H9 (cell line): ENCODE data around the gene LIPC. TPM values are rescaled to one million over a fixed set of nuclear protein-coding genes. Genes with fewer than 3 reads are reported as not detected.

Source experiments
- DNase-seq: peaks from one replicate; pipeline ENCODE4 v3.0.0-alpha.2; 2017
- H2AFZ ChIP-seq: one replicate; pipeline ENCODE4 v1.6.1; 2013; ENCODE audit warnings: mild to moderate bottlenecking, low read length, control low read depth, moderate library complexity
- H2AK5ac ChIP-seq: 2 replicates; pipeline ENCODE4 v1.6.1; 2013; ENCODE audit warnings: low read length, control low read depth, mixed read lengths; ENCODE audit not compliant: insufficient read length
- H2BK120ac ChIP-seq: one replicate; pipeline ENCODE4 v1.6.1; 2013; ENCODE audit warnings: low read depth, mild to moderate bottlenecking, low read length, control low read depth, inconsistent platforms; ENCODE audit not compliant: poor library complexity, severe bottlenecking
- H2BK12ac ChIP-seq: 2 replicates; pipeline ENCODE4 v1.6.1; 2013; ENCODE audit warnings: low read length, control low read depth, mixed read lengths, low read depth; ENCODE audit not compliant: insufficient read length
- H2BK15ac ChIP-seq: 2 replicates; pipeline ENCODE4 v1.6.1; 2013; ENCODE audit warnings: low read depth, low read length, control low read depth
- H2BK20ac ChIP-seq: one replicate; pipeline ENCODE4 v1.6.1; 2013; ENCODE audit warnings: low read depth, mild to moderate bottlenecking, low read length, control low read depth, inconsistent platforms; ENCODE audit not compliant: poor library complexity, severe bottlenecking
- H2BK5ac ChIP-seq: 2 replicates; pipeline ENCODE4 v1.6.1; 2013; ENCODE audit warnings: low read length, control low read depth, mixed read lengths; ENCODE audit not compliant: insufficient read length
- H3K14ac ChIP-seq: 2 replicates; pipeline ENCODE4 v1.6.1; 2013; ENCODE audit warnings: low read length, control low read depth; ENCODE audit not compliant: insufficient read depth
- H3K18ac ChIP-seq: 2 replicates; pipeline ENCODE4 v1.6.1; 2013; ENCODE audit warnings: low read depth, mild to moderate bottlenecking, mixed read lengths, low read length, control low read depth; ENCODE audit not compliant: insufficient read length
- H3K23ac ChIP-seq: 2 replicates; pipeline ENCODE4 v1.6.1; 2013; ENCODE audit warnings: low read length, control low read depth, mixed read lengths, low read depth; ENCODE audit not compliant: insufficient read length
- H3K23me2 ChIP-seq: 2 replicates; pipeline ENCODE4 v1.6.1; 2013; ENCODE audit warnings: low read depth, mild to moderate bottlenecking, mixed read lengths, low read length, control low read depth; ENCODE audit not compliant: insufficient read length, poor library complexity, severe bottlenecking
- H3K27ac ChIP-seq: 2 replicates; pipeline ENCODE4 v1.5.1; 2013; ENCODE audit warnings: low read length, control low read depth, mixed read lengths, low read depth; ENCODE audit not compliant: insufficient read length
- H3K27me3 ChIP-seq: 2 replicates; pipeline ENCODE4 v1.6.1; 2013; ENCODE audit warnings: low read length, control low read depth, inconsistent platforms; ENCODE audit not compliant: insufficient read depth
- H3K4ac ChIP-seq: 2 replicates; pipeline ENCODE4 v1.6.1; 2013; ENCODE audit warnings: low read depth, mild to moderate bottlenecking, control low read depth, inconsistent platforms, low read length, moderate library complexity
- H3K4me1 ChIP-seq: 2 replicates; pipeline ENCODE4 v1.6.1; 2013; ENCODE audit warnings: low read length, control low read depth, inconsistent platforms; ENCODE audit not compliant: insufficient read depth
- H3K4me2 ChIP-seq: 2 replicates; pipeline ENCODE4 v1.6.1; 2013; ENCODE audit warnings: low read length, control low read depth, mixed read lengths; ENCODE audit not compliant: insufficient read length, insufficient read depth
- H3K56ac ChIP-seq: 2 replicates; pipeline ENCODE4 v1.6.1; 2013; ENCODE audit warnings: low read depth, mild to moderate bottlenecking, mixed read lengths, low read length, control low read depth; ENCODE audit not compliant: insufficient read length
- H3K79me1 ChIP-seq: 2 replicates; pipeline ENCODE4 v1.6.1; 2013; ENCODE audit warnings: low read depth, mild to moderate bottlenecking, moderate library complexity, low read length, control low read depth, inconsistent platforms; ENCODE audit not compliant: insufficient read depth, poor library complexity, severe bottlenecking
- H3K79me2 ChIP-seq: 2 replicates; pipeline ENCODE4 v1.6.1; 2013; ENCODE audit warnings: low read length, control low read depth, inconsistent platforms; ENCODE audit not compliant: insufficient read depth
- H3K9ac ChIP-seq: 2 replicates; pipeline ENCODE4 v1.6.1; 2013; ENCODE audit warnings: low read length, control low read depth, mixed read lengths; ENCODE audit not compliant: insufficient read length; ENCODE audit errors: extremely low read depth
- H3K9me3 ChIP-seq: one replicate; pipeline ENCODE4 v1.6.1; 2013; ENCODE audit warnings: low read depth, low read length, inconsistent platforms; ENCODE audit not compliant: control insufficient read depth
- H3T11ph ChIP-seq: one replicate; pipeline ENCODE4 v1.6.1; 2013; ENCODE audit warnings: mild to moderate bottlenecking, low read length, control low read depth, inconsistent platforms
- H4K20me1 ChIP-seq: one replicate; pipeline ENCODE4 v1.6.1; 2013; ENCODE audit not compliant: control insufficient read depth, insufficient read length, insufficient read depth
- H4K5ac ChIP-seq: 2 replicates; pipeline ENCODE4 v1.6.1; 2013; ENCODE audit warnings: low read depth, mild to moderate bottlenecking, mixed read lengths, low read length, control low read depth; ENCODE audit not compliant: insufficient read length
- H4K8ac ChIP-seq: replicated peaks from 2 replicates; pipeline ENCODE4 v1.6.1; 2013; ENCODE audit warnings: low read length, control low read depth, mixed read lengths, low read depth; ENCODE audit not compliant: insufficient read length
- H4K91ac ChIP-seq: 2 replicates; pipeline ENCODE4 v1.6.1; 2013; ENCODE audit warnings: low read depth, mild to moderate bottlenecking, moderate library complexity, mixed read lengths, low read length, control low read depth; ENCODE audit not compliant: insufficient read length
- H3K27ac Mint-ChIP-seq, 3 experiments: 2 replicates in 2 of 3; 3 replicates in 1 of 3; pipeline ENCODE4 v1.8.0; 2020 to 2021; ENCODE audit warnings: mixed read lengths in 3 of 3, mild to moderate bottlenecking in 1 of 3, moderate library complexity in 1 of 3
- H3K27me3 Mint-ChIP-seq: 2 replicates; pipeline ENCODE4 v1.8.0; 2021; ENCODE audit warnings: low read depth, mild to moderate bottlenecking, moderate library complexity, mixed read lengths
- H3K36me3 Mint-ChIP-seq, 3 experiments: 2 replicates in 2 of 3; 3 replicates in 1 of 3; pipeline ENCODE4 v1.8.0; 2020 to 2021; ENCODE audit warnings: low read depth in 3 of 3, mixed read lengths in 3 of 3; ENCODE audit not compliant: insufficient read depth in 1 of 3
- H3K4me1 Mint-ChIP-seq, 2 experiments: 2 replicates each; pipeline ENCODE4 v1.8.0; 2020; ENCODE audit warnings: mixed read lengths in 2 of 2
- H3K4me3 Mint-ChIP-seq, 2 experiments: 2 replicates in 1 of 2; 3 replicates in 1 of 2; pipeline ENCODE4 v1.8.0; 2020 to 2021; ENCODE audit warnings: mild to moderate bottlenecking in 2 of 2, mixed read lengths in 2 of 2, moderate library complexity in 1 of 2
- H3K9me3 Mint-ChIP-seq, 2 experiments: 2 replicates in 1 of 2; 3 replicates in 1 of 2; pipeline ENCODE4 v1.8.0; 2020; ENCODE audit warnings: mild to moderate bottlenecking in 2 of 2, mixed read lengths in 2 of 2, moderate library complexity in 1 of 2
- CTCF ChIP-seq: fragments of 200-600 bp; sonication (generic); conservative IDR thresholded peaks from 3 replicates; pipeline ENCODE4 v1.8.0; 2021; ENCODE audit warnings: antibody characterized with exemption, mild to moderate bottlenecking
- WGBS: extraction: QIAGEN DNeasy Blood & Tissue Kit; methylation state at CpG from one replicate; pipeline ENCODE4 v1.1.7; 2013; ENCODE audit warnings: missing lambda C conversion rate, low lambda C conversion rate, mixed read lengths; ENCODE audit not compliant: insufficient read length; ENCODE audit errors: extremely low coverage; 5-methylcytosine and 5-hydroxymethylcytosine counted together
- total RNA-seq: library from RNA; stranded (reverse); gene quantifications from 2 replicates; pipeline ENCODE4 v1.2.1, GENCODE V29; 2021

Gene LIPC
- total RNA-seq, 1 experiment from 2014 or later: not detected

GRCh38 chr15:58588096-58588495, 156.3 kb downstream of the LIPC start:
- Histone ChIP-seq H3K79me2 (no peaks in the 10 kb centered on the region), H2BK120ac (no peak overlapping the region), H3K4me2 (no peak overlapping the region), H2BK12ac (no peak overlapping the region), H3K23me2 (no peaks in the 10 kb centered on the region), H3K4me1 (peaks cover 5% of the 10 kb centered on the region; the same call in 1 of the 2 replicates), H4K8ac (no peak overlapping the region), H2BK5ac (no peak overlapping the region), H3K4ac (no peak overlapping the region), H3K27ac (no peak overlapping the region), H3K27me3 (no peaks in the 10 kb centered on the region), H3K79me1 (no peaks in the 10 kb centered on the region), H2AK5ac (no peak overlapping the region), H3K56ac (no peak overlapping the region), H2BK20ac (no peak overlapping the region), H3K23ac (no peak overlapping the region), H3K18ac (no peak overlapping the region), H4K91ac (no peak overlapping the region), H3K9ac (no peak overlapping the region), H3K9me3 (no peaks in the 10 kb centered on the region), H2BK15ac (no peak overlapping the region), H3K14ac (no peak overlapping the region), H3T11ph (no peak overlapping the region), H2AFZ (no peak overlapping the region), H4K20me1 (no peaks in the 10 kb centered on the region), H4K5ac (no peak overlapping the region)
- no peaks in the 10 kb centered on the region for H3K27me3 Mint-ChIP-seq
- TF ChIP-seq CTCF: no peak
- peaks cover 5 to 6% of the 10 kb centered on the region in 2 experiments; a peak in 4 of 5 replicates for H3K9me3 Mint-ChIP-seq
- H3K36me3 Mint-ChIP-seq: peaks cover 0 to 4% (median 2%) of the 10 kb centered on the region in 3 experiments; a peak in 1 of 7 replicates
- H3K4me3 Mint-ChIP-seq: no peak overlapping the region
- DNase-seq: no peak
- no CpG with 5 or more reads among the region's 1 CpG for WGBS
- H3K4me1 Mint-ChIP-seq: peaks cover 3 to 4% of the 10 kb centered on the region in 2 experiments; a peak in 1 of 4 replicates
- H3K27ac Mint-ChIP-seq: no peak overlapping the region
